Effector memory CD8-positive, alpha-beta T cell (primary cell): ENCODE data around the gene RAB15.
A peak's percentile ranks its signal among the peaks of the same experiment; 100 is the strongest.

Source experiments
- ATAC-seq: fragments of 150-1000 bp; cut with Tn5 transposase; replicated peaks from 2 replicates; pipeline ENCODE4 v1.10.0; 2021; ENCODE audit warnings: mild to moderate bottlenecking, moderate library complexity
- DNase-seq, 3 experiments: peaks; one replicate each; pipeline ENCODE4 v3.0.0; 2021
- H3K27ac Mint-ChIP-seq, 2 donors: one replicate each; pipeline ENCODE4 v1.8.0; 2022; ENCODE audit warnings: mild to moderate bottlenecking in 2 of 2, mixed read lengths in 2 of 2, moderate library complexity in 2 of 2
- H3K27me3 Mint-ChIP-seq, 2 donors: one replicate each; pipeline ENCODE4 v1.8.0; 2022; ENCODE audit warnings: mixed read lengths in 2 of 2
- H3K36me3 Mint-ChIP-seq: one replicate; pipeline ENCODE4 v1.8.0; 2022; ENCODE audit warnings: mild to moderate bottlenecking, moderate library complexity, mixed read lengths; ENCODE audit not compliant: insufficient read depth
- H3K4me1 Mint-ChIP-seq, 2 donors: one replicate each; pipeline ENCODE4 v1.8.0; 2022; ENCODE audit warnings: low read depth in 2 of 2, mixed read lengths in 2 of 2
- H3K4me3 Mint-ChIP-seq, 2 donors: one replicate each; pipeline ENCODE4 v1.8.0; 2022; ENCODE audit warnings: mild to moderate bottlenecking in 2 of 2, mixed read lengths in 2 of 2, moderate library complexity in 2 of 2
- H3K9me3 Mint-ChIP-seq, 2 donors: one replicate each; pipeline ENCODE4 v1.8.0; 2022; ENCODE audit warnings: mixed read lengths in 2 of 2

Gene RAB15

DNA sequence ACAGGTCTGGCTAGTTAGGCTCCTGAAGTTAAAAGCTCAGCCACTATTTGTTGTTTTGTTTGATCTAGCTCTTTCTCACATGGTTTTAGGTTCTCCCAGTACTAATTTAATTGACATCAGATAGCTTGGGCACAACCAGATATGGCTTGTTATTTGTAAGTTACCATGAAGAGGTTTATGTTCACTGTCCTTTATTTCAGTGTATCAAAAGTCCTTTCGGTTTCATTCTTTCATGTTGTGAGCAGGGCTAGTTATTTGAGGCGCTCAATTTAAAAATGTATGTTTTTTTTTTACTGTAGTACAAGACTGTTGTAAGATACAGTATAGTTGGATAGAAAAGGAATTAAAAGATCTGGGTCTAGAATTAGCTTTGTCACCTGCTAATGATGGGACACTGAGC, 36.6 kb downstream of the RAB15 start:
- Mint-ChIP-seq H3K4me3 (peak overlapping the region; percentile 68 to 69), H3K9me3 (no peaks in the 10 kb centered on the region), H3K27ac (peak overlapping the region; percentile 82 to 89), H3K4me1 (peaks cover 15 to 42% of the 10 kb centered on the region in 2 donors), H3K36me3 (peaks cover 53% of the 10 kb centered on the region), H3K27me3 (no peaks in the 10 kb centered on the region)
- ATAC-seq, result peak; percentile 40
- no peak for DNase-seq

DNA sequence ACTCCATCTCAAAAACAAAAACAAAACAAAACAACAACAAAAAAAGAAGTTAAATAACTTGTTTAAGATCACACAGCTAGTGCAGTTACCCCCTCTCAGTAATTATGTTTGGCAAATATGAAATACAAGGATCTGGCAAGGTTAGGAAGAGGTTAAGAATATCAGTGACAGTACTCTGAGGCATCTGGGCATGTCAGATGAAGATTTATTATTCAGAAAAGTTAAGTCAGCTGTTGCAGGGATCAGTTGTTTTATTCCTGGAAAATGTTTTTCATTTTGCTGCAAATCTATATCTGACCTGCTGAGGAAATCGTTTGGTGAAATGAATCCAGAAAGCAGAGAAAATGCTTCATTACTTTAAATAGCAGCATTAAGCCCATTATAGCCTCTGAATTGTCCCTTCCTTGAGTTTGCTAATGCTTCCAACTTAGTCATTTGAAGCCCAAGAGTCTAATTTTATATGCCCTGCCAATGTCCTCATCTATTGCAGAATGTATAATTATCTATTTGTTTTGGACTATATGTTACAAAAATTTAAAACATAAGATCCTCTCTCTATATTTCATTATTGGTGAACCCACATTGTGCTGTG, 37.7 kb downstream of the RAB15 start:
- H3K4me1 Mint-ChIP-seq, result peaks cover 17 to 44% of the 10 kb centered on the region in 2 donors
- ATAC-seq (no peak), DNase-seq (no peak)
- H3K36me3 Mint-ChIP-seq, result peaks cover 57% of the 10 kb centered on the region
- H3K27me3 Mint-ChIP-seq, result no peaks in the 10 kb centered on the region
- H3K27ac Mint-ChIP-seq, result peak overlapping the region; percentile 49 to 89
- no peaks in the 10 kb centered on the region for H3K9me3 Mint-ChIP-seq
- peak overlapping the region in 1 of 2 donors; percentile 18 for H3K4me3 Mint-ChIP-seq

DNA sequence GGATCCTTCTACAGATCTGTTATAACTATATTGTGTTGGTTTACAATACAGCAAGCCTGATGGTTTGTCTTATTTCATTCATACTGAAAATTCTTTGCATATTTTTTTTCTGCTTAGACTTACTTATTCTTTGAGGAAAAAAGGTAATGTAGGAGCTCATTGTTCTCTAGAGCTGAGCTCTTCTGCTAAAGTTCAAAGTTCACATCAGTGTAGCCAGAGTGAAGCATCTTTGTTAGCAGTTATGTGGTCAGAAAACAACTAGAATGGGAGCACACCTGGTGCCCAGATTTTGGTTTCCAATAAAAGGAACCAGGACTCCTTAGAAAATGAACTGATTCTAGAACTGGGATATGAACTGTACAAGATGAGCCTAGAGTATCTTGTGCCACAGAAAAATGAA, 39.9 kb downstream of the RAB15 start:
- Mint-ChIP-seq H3K9me3 (no peaks in the 10 kb centered on the region), H3K27ac (no peak overlapping the region), H3K4me3 (no peak overlapping the region), H3K27me3 (no peaks in the 10 kb centered on the region), H3K4me1 (peaks cover 13 to 34% of the 10 kb centered on the region in 2 donors), H3K36me3 (peaks cover 52% of the 10 kb centered on the region)
- ATAC-seq (no peak), DNase-seq (no peak)

DNA sequence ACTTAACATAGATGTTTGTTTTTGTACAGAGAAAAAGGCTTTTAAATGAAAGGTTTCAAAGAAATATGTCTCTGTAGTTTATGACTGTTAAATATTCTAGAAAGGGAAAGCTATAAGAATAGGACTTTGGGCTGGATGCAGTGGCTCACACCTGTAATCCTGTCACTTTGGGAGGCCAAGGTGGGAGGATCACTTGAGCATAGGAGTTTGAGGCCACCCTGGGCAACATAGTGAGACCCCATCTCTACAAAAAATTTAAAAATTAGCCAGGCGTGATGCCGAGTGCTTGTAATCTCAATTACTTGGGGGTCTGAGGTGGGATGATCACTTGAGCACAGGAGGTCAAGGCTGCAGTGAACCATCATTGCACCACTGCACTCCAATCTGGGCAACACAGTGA, 41.0 kb downstream of the RAB15 start:
- no peak for DNase-seq
- ATAC-seq, result no peak
- Mint-ChIP-seq H3K27ac (no peak overlapping the region), H3K4me3 (no peak overlapping the region), H3K4me1 (peaks cover 16 to 29% of the 10 kb centered on the region in 2 donors), H3K36me3 (peaks cover 53% of the 10 kb centered on the region), H3K9me3 (no peaks in the 10 kb centered on the region), H3K27me3 (no peaks in the 10 kb centered on the region)

DNA sequence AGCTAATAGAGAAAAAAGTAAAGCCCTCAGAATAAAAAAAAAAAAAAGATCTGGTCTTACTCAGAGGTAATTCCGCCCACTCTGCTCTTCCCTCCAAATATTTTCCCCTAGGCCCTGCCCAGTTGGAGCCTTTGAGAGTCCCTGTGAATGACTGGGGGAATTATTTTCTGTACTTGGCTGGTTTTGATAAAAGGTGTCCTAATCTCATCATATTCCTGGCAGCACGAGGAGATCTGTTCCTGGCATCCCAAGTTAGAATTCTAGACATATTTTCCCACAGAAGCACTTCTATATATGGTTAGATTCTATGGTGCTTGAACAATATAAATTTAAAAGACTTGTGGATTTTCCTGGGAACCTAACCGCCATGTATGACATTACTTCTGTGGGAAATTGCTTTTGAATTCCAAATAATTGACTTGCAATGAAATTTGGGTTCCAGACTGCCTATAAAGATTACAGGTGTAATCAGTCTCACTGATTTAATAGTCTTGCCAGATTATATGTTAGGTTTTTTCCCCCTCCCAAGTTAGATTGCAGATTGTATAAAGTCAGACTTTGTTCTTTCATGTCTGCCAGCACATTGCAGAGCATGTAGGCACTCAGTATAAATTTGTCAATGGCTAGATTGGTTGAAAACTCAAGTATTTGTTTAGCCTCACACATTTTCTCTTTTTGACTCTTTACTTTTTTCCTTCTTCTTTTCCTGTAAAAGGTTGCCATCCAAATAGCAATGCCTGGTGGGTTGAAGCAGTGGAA, 41.9 kb downstream of the RAB15 start:
- Mint-ChIP-seq H3K36me3 (peaks cover 59% of the 10 kb centered on the region), H3K4me1 (peaks cover 13 to 24% of the 10 kb centered on the region in 2 donors), H3K4me3 (peak overlapping the region in 1 of 2 donors; percentile 9), H3K27me3 (no peaks in the 10 kb centered on the region), H3K9me3 (no peaks in the 10 kb centered on the region), H3K27ac (no peak overlapping the region)
- ATAC-seq, result no peak
- DNase-seq, result no peak

DNA sequence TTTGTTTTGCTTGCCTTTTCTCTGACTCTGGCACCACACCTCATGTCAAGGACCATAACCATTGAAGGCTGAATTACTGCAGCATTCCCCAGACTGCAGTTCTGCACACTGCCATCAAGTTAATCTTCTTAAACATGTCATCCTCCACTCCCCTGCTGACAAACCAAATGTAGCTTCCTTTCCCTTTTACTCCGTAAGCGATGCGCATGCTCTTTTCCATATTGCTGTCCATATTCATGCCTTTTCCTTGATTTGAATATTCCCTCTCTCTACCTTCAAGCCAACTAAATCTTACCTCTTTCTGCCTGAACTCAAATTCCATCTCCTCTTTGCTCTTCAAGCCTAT, 43.1 kb downstream of the RAB15 start:
- H3K4me3 Mint-ChIP-seq, result no peak overlapping the region
- H3K27me3 Mint-ChIP-seq, result no peaks in the 10 kb centered on the region
- peaks cover 12 to 20% of the 10 kb centered on the region in 2 donors for H3K4me1 Mint-ChIP-seq
- no peak overlapping the region for H3K27ac Mint-ChIP-seq
- H3K36me3 Mint-ChIP-seq, result peaks cover 59% of the 10 kb centered on the region
- no peak for DNase-seq
- ATAC-seq, result peak; percentile 43
- H3K9me3 Mint-ChIP-seq, result no peaks in the 10 kb centered on the region

DNA sequence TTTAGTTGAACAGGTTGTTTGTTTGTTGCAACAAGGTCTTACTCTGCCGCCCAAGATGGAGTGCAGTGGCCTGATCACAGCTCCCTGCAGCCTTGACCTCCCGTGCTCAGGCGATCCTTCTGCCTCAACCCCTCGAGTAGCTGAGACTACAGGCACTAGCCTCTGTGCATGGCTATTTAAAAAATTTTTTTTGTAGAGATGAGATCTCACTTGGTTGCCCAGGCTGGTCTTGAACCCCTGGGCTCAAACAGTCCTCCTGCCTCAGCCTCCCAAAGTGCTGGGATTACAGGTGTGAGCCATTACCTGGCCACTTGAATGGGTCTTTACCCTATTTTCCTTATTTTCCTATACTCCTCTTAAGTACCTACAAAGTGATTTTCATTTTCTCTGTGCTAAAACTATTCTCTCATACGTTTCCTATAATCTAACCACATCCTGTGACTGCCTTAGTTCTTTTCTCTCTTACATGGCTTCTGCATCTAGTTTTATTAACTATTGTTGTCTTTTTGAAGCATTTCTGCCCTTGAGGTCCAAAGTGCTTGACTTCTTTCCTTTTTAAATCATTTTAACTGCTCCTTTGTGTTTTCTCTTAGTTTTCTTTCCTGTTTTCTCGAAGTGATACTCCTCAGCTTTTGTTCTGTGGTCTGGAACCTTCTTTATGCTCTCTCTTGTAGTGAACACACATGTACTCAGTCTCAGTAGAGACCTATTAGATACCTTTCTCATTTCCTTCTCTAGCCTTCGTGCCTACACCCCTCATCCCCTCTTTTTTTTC, 43.7 kb downstream of the RAB15 start:
- no peak for DNase-seq
- no peak overlapping the region for H3K4me3 Mint-ChIP-seq
- peaks cover 59% of the 10 kb centered on the region for H3K36me3 Mint-ChIP-seq
- peak; percentile 89 for ATAC-seq
- H3K4me1 Mint-ChIP-seq, result peaks cover 12 to 24% of the 10 kb centered on the region in 2 donors
- H3K9me3 Mint-ChIP-seq, result no peaks in the 10 kb centered on the region
- no peaks in the 10 kb centered on the region for H3K27me3 Mint-ChIP-seq
- no peak overlapping the region for H3K27ac Mint-ChIP-seq

DNA sequence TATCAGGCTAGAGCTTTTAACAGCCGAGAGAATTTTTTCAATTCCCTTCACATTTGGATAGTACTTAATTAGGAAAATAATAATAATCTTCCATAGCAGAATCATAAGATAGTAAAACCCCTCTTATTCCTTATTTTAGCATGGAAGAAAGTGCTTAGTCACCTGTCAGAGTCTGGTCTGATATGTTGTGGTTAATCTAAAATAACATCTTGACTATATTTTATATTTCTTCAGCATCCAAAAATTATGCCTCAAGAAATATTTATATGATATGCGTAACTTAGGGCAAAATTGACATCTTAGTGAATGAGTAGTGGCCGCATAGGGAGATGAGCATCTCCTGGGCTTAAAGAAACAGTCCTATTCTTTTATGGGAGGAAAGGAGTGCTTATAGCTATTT, 45.1 kb downstream of the RAB15 start:
- H3K27me3 Mint-ChIP-seq, result no peaks in the 10 kb centered on the region
- H3K36me3 Mint-ChIP-seq, result peaks cover 50% of the 10 kb centered on the region
- no peak overlapping the region for H3K27ac Mint-ChIP-seq
- H3K4me3 Mint-ChIP-seq, result no peak overlapping the region
- ATAC-seq (no peak), DNase-seq (no peak)
- no peaks in the 10 kb centered on the region for H3K9me3 Mint-ChIP-seq
- peaks cover 15 to 28% of the 10 kb centered on the region in 2 donors for H3K4me1 Mint-ChIP-seq

DNA sequence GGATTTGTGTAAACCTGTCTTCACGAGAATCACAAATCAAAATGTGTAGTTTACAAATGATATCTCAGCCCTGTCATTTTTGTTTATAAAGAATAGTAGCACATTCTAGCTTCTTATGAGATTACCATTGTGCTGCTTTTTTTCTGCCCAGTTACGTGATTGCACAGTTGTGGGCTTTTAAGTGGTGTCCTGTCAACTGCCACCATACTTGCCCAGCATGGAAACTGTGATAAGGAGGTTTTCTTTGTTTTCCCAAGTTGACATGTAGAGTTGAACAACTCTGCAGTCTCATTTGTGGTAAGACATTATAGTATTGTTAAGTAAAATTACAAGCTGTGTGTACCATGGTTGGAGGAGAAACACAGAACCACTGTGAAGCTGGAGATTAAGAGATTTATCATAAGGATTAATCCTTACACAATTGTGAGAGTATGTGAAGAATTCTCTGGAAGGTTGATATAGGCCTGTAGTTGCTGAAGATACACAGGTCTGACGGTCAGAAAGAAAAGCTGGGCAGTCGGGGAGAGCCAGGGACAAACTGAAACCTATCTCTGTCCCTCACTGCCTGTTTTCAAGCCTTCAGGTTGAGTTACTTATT, 45.6 kb downstream of the RAB15 start:
- peaks cover 20 to 33% of the 10 kb centered on the region in 2 donors for H3K4me1 Mint-ChIP-seq
- ATAC-seq, result no peak
- DNase-seq, result no peak
- no peaks in the 10 kb centered on the region for H3K27me3 Mint-ChIP-seq
- peaks cover 46% of the 10 kb centered on the region for H3K36me3 Mint-ChIP-seq
- H3K27ac Mint-ChIP-seq, result no peak overlapping the region
- H3K4me3 Mint-ChIP-seq, result no peak overlapping the region
- no peaks in the 10 kb centered on the region for H3K9me3 Mint-ChIP-seq

DNA sequence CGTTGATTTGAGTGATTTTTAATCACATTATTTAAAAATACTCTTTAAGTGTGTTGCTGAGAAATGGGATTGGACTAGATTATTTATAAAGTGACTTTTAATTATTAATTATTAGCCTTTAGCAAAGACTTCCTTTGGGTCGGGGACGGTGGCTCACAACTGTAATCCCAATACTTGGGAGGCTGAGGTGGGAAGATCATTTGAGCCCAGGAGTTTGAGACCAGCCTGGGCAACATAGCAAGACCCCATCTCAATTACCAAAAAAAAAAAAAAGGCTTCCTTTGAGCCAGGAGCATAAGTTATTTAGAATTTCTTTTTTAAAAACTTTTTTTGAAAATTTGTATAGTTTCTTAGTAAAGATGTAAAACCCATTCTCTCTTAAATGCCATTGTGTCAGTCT, 49.1 kb downstream of the RAB15 start:
- Mint-ChIP-seq H3K9me3 (no peaks in the 10 kb centered on the region), H3K27ac (no peak overlapping the region), H3K27me3 (no peaks in the 10 kb centered on the region), H3K4me1 (peaks cover 29 to 46% of the 10 kb centered on the region in 2 donors), H3K36me3 (peaks cover 38% of the 10 kb centered on the region), H3K4me3 (no peak overlapping the region)
- DNase-seq (no peak), ATAC-seq (no peak)

DNA sequence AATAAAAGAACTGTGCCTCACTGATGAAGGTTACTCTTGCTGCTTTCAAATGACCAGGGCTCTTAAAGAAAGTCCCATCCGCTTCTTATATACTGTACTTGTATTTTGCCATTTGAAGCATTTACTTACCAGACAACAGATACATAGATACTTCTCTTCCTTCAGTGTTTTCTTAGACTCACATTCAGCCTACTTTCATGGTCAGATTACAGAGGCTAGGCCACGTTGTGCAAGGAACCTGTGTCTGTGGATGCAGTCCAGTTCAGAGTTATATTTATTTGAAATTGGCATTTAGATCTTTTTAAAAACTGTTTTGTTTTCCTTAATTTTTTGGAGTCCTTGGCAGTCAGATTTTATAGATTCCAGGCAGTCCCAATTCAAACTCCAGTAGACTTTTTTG, 51.7 kb downstream of the RAB15 start:
- Mint-ChIP-seq H3K4me3 (no peak overlapping the region), H3K36me3 (peaks cover 28% of the 10 kb centered on the region), H3K27me3 (no peaks in the 10 kb centered on the region), H3K27ac (no peak overlapping the region), H3K4me1 (peaks cover 43 to 58% of the 10 kb centered on the region in 2 donors), H3K9me3 (no peaks in the 10 kb centered on the region)
- ATAC-seq, result no peak
- no peak for DNase-seq

DNA sequence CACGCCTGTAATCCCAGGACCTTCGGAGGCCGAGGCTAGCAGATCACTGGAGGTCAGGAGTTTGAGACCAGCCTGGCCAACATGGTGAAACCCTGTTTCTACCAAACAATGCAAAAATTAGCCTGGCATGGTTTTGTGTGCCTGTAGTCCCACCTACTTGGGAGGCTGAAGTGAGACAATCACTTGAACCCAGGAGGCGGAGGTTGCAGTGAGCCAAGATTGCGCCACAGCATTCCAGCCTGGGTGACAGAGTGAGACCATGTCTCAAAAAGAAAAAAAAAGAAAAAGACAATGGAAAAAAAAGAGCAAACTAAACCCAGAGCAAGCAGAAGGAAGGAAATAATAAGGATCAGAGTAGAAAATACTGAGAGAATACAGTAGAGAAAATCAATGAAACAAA, 52.5 kb downstream of the RAB15 start:
- no peak overlapping the region for H3K27ac Mint-ChIP-seq

DNA sequence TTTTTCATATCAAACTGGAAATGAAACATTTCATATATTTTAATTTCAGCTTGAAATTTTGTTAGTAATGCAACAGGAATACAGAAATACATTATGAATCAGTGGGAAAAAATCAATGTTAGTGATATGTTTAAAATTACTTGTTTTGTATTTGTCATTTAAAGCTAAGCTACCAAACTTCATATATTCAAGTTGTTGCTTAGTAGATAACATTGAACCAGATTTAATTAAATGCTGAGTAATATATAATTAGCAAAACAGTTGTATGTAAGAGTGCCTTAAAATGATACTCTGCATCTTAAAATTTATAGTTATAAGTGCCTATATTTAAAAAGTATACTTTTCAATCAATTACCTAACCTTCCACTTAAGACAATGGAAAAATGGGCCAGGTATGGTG, 52.9 kb downstream of the RAB15 start:
- no peaks in the 10 kb centered on the region for H3K9me3 Mint-ChIP-seq
- H3K4me3 Mint-ChIP-seq, result no peak overlapping the region
- peaks cover 25% of the 10 kb centered on the region for H3K36me3 Mint-ChIP-seq
- H3K4me1 Mint-ChIP-seq, result peaks cover 49 to 63% of the 10 kb centered on the region in 2 donors
- ATAC-seq, result no peak
- no peak for DNase-seq
- no peaks in the 10 kb centered on the region for H3K27me3 Mint-ChIP-seq
- peak overlapping the region in 1 of 2 donors; percentile 51 for H3K27ac Mint-ChIP-seq

More for the DNA sequence above, 52.5 kb downstream of the RAB15 start:
- H3K9me3 Mint-ChIP-seq, result no peaks in the 10 kb centered on the region
- no peaks in the 10 kb centered on the region for H3K27me3 Mint-ChIP-seq
- no peak for DNase-seq
- ATAC-seq, result no peak
- H3K4me3 Mint-ChIP-seq, result no peak overlapping the region
- peaks cover 50 to 63% of the 10 kb centered on the region in 2 donors for H3K4me1 Mint-ChIP-seq
- H3K36me3 Mint-ChIP-seq, result peaks cover 25% of the 10 kb centered on the region
